ENCODE measurements around the gene RPA1.

Gene RPA1

DNA sequence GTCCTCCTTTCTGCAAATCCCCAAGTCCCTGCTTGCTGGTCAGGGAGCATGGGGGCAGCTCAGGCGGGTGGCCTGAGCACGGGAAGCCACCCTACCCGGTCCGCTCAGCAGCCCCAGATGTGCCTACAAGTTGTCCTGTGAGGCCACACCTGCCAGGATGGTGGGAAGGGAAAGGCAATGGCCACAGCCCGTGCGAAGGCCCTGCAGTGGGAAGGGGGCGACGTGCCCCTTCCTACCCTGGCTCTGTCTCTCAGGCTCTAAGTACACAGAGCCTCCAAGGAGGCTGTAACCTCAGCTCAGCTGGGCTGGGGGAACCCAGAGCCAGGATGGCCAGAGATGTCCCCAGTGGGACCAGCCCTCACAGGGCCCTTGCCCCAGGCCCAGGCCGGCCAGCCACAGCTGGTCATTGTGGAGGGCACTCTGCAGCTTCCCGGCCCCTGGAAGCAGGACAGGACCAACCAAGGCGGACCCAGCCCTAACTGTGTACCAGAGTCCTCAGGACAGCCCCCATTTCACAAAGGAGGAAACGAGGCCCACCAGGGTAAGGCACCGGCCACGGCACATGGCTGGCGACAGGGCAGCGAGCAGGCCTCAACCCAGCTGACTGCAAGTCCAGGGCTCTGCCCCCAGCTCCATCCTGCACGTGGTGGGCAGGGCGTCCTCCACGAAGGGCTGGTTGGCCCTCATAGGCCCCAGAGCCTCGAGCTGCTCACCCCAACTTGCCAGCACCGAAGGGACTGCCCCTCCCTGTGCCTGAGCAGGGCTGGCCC, 113.0 kb downstream of the RPA1 start:
- DNase-seq = no peak

DNA sequence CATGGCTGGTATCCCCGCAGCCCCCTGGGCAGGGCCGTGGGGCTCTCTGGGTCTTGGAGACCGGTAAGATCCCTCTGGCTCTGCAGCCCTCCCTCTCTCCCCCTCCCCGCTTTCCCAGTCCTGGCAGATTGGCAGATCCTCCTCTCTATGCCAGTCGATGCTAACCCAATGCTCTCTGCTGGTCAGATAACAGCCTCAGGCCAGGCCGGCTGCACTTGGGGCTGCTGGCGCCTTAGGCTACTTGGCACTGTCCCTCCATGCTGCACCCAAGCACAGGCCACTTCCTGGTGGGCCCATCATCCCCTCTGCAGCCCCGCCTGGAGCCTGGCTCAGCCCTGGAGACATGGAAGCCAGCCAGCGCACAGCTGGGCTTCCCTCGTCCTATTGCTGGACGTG, 113.6 kb downstream of the RPA1 start:
- no peak for DNase-seq

DNA sequence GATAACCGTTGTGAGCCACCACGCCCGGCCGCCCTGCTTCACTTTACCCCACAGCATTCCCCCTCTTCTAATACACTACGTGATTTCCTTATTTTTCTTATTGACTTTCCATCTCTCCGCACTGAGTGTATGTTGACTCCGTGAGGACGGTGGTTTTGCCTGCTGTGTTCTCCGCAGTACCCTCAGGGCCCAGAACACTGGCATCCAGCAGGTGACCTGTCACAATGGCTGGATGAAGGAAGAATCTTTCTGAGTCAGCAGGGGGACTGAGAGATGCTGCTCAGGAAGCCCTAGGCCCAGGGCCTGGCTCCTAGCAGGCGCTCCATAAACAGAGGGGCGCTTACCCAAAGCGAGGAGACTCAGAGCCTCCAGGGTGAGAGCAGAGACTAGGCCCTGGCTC, 115.8 kb downstream of the RPA1 start:
- DNase-seq = no peak

DNA sequence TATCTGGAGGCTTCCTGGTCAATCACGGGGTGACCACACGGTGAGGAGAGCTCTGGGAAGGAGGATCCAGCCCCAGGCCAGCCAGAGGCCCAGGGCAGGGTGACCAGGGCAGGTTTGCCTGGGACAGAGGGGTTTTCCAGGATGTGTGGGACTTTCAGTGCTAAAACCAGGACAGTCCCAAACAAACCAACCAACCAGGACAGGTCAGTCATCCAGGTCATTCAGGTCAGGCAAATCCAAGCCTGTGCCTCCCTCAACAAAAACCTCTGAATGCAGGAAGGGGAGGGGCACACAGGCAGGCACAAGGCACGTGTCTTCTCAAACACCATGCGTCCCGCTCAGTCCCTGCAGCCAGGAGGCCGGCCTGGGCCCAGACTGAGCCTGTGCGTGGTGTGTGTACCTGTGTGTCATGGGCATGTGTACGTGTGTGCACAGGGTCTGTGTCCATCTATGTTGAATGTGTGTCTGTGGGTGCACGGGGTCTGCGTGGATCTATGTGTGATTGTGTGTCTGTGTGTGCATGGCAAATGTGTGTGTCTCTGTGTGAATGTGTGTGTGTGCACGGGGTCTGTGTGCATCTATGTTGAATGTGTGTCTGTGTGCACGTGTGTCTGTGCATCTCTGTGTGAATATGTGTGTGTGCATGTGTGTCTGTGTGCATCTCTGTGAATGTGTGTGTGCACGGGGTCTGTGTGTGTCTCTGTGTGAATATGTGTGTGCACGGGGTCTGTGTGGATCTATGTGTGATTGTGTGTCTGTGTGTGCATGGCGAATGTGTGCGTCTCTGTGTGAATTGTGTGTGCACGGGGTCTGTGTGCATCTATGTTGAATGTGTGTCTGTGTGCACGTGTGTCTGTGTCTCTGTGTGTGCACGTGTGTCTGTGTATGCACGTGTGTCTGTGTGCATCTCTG, 116.5 kb downstream of the RPA1 start:
- no peak for DNase-seq

DNA sequence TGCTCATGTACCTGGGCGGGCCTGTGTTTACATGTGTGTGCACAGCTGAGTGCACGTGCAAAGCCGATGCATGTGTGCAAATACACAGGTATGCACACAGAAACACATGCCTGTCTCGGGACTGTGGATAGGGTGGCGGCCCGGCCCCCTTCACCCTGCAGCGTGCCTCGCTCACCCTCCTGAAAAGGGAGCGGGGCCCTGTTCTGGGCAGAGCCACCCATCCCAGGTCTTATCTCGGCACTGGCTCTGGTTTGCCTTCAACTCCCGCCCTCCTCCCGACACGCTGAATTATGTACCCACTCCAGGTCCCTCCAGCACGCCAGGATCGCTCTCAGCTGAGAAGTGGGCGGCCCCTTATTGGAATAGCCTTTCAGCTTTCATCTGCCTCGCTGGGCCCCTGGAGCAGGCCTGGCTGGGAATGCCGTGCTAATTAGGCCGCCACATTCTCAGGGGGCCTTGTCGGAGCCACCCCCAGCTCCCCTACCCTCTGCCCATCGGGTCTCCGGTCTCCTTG, 117.5 kb downstream of the RPA1 start:
- no peak for DNase-seq

DNA sequence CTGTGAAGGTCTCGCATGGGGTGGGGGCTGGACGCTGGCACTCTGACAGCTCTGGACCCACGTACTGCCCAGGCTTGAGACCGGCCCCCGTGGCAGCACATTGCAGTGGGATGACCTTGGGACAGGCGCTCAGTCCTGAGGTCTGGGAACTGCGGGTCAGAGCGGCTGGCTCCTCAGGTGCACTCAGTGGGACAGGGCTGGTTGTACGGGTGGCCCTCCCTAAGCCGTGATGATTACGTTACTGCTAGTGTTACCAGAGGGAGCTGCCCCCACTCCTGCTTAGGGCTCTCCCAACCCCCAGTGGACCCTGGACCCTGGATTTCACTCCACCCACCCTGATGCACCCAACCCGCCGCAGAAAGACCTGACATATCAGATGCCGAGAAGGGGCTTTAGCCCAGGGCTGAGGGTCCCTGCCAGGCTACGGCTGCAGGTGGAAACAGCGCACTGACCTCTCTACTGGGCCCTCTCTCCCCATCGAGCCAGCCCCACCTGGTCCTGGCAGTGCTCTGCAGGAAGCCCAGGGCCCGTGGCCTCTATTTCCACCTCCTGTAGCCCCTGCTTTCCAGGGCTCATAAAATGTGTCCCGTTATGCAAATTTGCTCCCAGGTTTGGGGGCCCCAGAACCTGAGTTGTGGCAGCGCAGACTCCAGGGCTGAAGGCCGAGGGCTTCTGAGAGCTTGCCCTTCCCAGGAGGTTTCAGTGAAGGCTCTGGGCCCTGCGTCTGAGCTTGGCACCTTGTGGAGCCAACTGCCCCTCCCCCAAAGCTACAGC, 118.1 kb downstream of the RPA1 start:
- no peak for DNase-seq

DNA sequence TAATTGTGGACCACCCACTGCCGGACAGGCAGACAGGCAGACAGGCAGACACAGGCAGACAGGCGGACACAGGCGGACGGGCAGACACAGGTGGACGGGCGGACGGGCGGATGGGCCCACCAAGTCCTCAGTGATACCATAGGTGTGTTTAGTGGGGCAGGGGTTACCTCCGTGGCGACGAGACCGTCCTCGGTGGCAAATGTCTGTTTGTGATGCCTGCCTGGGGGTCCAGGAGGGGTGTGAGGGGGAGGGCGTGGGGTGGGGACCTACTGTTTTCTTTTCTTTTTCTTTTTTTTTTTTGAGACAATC, 118.7 kb downstream of the RPA1 start:
- DNase-seq = no peak

Data from C1 segment of cervical spinal cord (tissue), 14 donors.